ENCODE data around the gene RGL1.

The RGL1 gene

GRCh38 chr1:183936791-183937190 lies 131.9 kb downstream of the RGL1 start:
- no peaks in the 10 kb centered on the region for H3K9me3 ChIP-seq
- no peaks in the 10 kb centered on the region for H3K36me3 ChIP-seq
- H3K4me1 ChIP-seq (ENCODE audit: control insufficient read depth in 1 of 2, insufficient read depth in 1 of 2, low read depth in 1 of 2, low read length in 1 of 2) = no peaks in the 10 kb centered on the region
- H3K27me3 ChIP-seq = no peaks in the 10 kb centered on the region
- no peak for TF ChIP-seq CTCF (IDR thresholded peaks at IDR 0.05)
- no peak overlapping the region for H3K27ac ChIP-seq
- H3K4me3 ChIP-seq (ENCODE audit: low read depth in 1 of 2, low read length in 1 of 2) = no peak overlapping the region

GRCh38 chr1:183937611-183938010 lies 132.7 kb downstream of the RGL1 start:
- no peak for TF ChIP-seq CTCF (IDR thresholded peaks at IDR 0.05)
- Histone ChIP-seq H3K9me3 (no peaks in the 10 kb centered on the region), H3K4me3 (ENCODE audit: low read depth in 1 of 2, low read length in 1 of 2) (no peak overlapping the region), H3K27ac (no peak overlapping the region), H3K4me1 (ENCODE audit: control insufficient read depth in 1 of 2, insufficient read depth in 1 of 2, low read depth in 1 of 2, low read length in 1 of 2) (no peaks in the 10 kb centered on the region), H3K36me3 (no peaks in the 10 kb centered on the region), H3K27me3 (no peaks in the 10 kb centered on the region)

- Histone ChIP-seq H3K36me3 (no peaks in the 10 kb centered on the region), H3K4me1 (ENCODE audit: control insufficient read depth in 1 of 2, insufficient read depth in 1 of 2, low read depth in 1 of 2, low read length in 1 of 2) (no peaks in the 10 kb centered on the region), H3K27ac (no peak overlapping the region), H3K27me3 (no peaks in the 10 kb centered on the region), H3K9me3 (no peaks in the 10 kb centered on the region), H3K4me3 (ENCODE audit: low read depth in 1 of 2, low read length in 1 of 2) (no peak overlapping the region)
- TF ChIP-seq CTCF (IDR thresholded peaks at IDR 0.05) = no peak
Measured at GRCh38 chr1:183941001-183941400, 136.1 kb downstream of the RGL1 start.

- no peak for TF ChIP-seq CTCF (IDR thresholded peaks at IDR 0.05)
- H3K4me1 ChIP-seq (ENCODE audit: control insufficient read depth in 1 of 2, insufficient read depth in 1 of 2, low read depth in 1 of 2, low read length in 1 of 2) = no peaks in the 10 kb centered on the region
- H3K4me3 ChIP-seq (ENCODE audit: low read depth in 1 of 2, low read length in 1 of 2) = no peak overlapping the region
- H3K27me3 ChIP-seq = no peaks in the 10 kb centered on the region
- H3K9me3 ChIP-seq = no peaks in the 10 kb centered on the region
- H3K36me3 ChIP-seq = no peaks in the 10 kb centered on the region
- H3K27ac ChIP-seq = no peak overlapping the region
Measured at GRCh38 chr1:183942933-183943693, 138.2 kb downstream of the RGL1 start.

- Histone ChIP-seq H3K27ac (no peak overlapping the region), H3K27me3 (no peaks in the 10 kb centered on the region), H3K4me3 (ENCODE audit: low read depth in 1 of 2, low read length in 1 of 2) (no peak overlapping the region), H3K36me3 (no peaks in the 10 kb centered on the region), H3K9me3 (no peaks in the 10 kb centered on the region), H3K4me1 (ENCODE audit: control insufficient read depth in 1 of 2, insufficient read depth in 1 of 2, low read depth in 1 of 2, low read length in 1 of 2) (no peaks in the 10 kb centered on the region)
- no peak for TF ChIP-seq CTCF (IDR thresholded peaks at IDR 0.05)
Measured at GRCh38 chr1:183945428-183946319, 140.8 kb downstream of the RGL1 start.
